Upper lobe of right lung (tissue), 1 donor: ENCODE measurements around the gene TMEM232. TPM values are rescaled to one million over a fixed set of nuclear protein-coding genes. Genes with fewer than 3 reads are reported as not detected.

ENCODE experiments used
- ATAC-seq: fragments of 200-7000 bp; cut with Tn5 transposase; one replicate; pipeline ENCODE4 v1.9.1; 2020; ENCODE audit warnings: mild to moderate bottlenecking, moderate library complexity
- DNase-seq: peaks from one replicate; pipeline ENCODE4 v3.0.0-alpha.2; 2020
- H3K27ac ChIP-seq: fragments of 200-600 bp; one replicate; pipeline ENCODE4 v1.8.0; 2022
- H3K27me3 ChIP-seq: fragments of 200-600 bp; one replicate; pipeline ENCODE4 v1.8.0; 2022; ENCODE audit warnings: mild to moderate bottlenecking
- H3K36me3 ChIP-seq: fragments of 200-600 bp; one replicate; pipeline ENCODE4 v1.8.0; 2022
- H3K4me1 ChIP-seq: fragments of 200-600 bp; one replicate; pipeline ENCODE4 v1.8.0; 2022
- H3K4me3 ChIP-seq: fragments of 200-600 bp; one replicate; pipeline ENCODE4 v1.8.0; 2022; ENCODE audit warnings: mild to moderate bottlenecking
- H3K9me3 ChIP-seq: fragments of 200-600 bp; one replicate; pipeline ENCODE4 v1.8.0; 2022
- CTCF ChIP-seq: fragments of 200-600 bp; IDR thresholded peaks from one replicate; pipeline ENCODE4 v1.8.0; 2022; ENCODE audit warnings: antibody characterized with exemption
- intact Hi-C: fragments of 100-400 bp; cut with DNase I; formaldehyde crosslinking; loops from one replicate; pipeline ENCODE4 v1.11.0; 2022
- total RNA-seq: library from RNA; stranded (reverse); fragmentation: NEBNext Ultra II Directional; extraction: Animal tissue kit (Norgen Biotek cat#: 25700); gene quantifications from one replicate; pipeline ENCODE4 v1.2.1, GENCODE V29; 2021
- donor health status: DM: no; HTN: yes; CAD: no; lungs with severe emphysema.

TMEM232 gene
- total RNA-seq, 1 donor from 2014 or later: 3.6 TPM

GRCh38 chr5:110507972-110508371 lies 218.5 kb downstream of the TMEM232 start:
- Histone ChIP-seq H3K4me1 (no peaks in the 10 kb centered on the region), H3K9me3 (no peaks in the 10 kb centered on the region), H3K27ac (no peak overlapping the region), H3K27me3 (no peaks in the 10 kb centered on the region), H3K4me3 (no peak overlapping the region), H3K36me3 (no peaks in the 10 kb centered on the region)
- ATAC-seq (no peak), DNase-seq (no peak)
- intact Hi-C loops: no loop called here
- TF ChIP-seq CTCF: no peak

- no peaks in the 10 kb centered on the region for H3K9me3 ChIP-seq
- no peak for ATAC-seq
- no peaks in the 10 kb centered on the region for H3K4me1 ChIP-seq
- no peak overlapping the region for H3K27ac ChIP-seq
- H3K36me3 ChIP-seq: no peaks in the 10 kb centered on the region
- intact Hi-C loops: no loop called here
- DNase-seq: no peak
- H3K27me3 ChIP-seq: no peaks in the 10 kb centered on the region
- TF ChIP-seq CTCF: no peak
- H3K4me3 ChIP-seq: no peak overlapping the region
These were observed 220.1 kb downstream of the TMEM232 start for GRCh38 chr5:110506378-110506777.

- H3K9me3 ChIP-seq: no peaks in the 10 kb centered on the region
- no peaks in the 10 kb centered on the region for H3K27me3 ChIP-seq
- no peak for ATAC-seq
- H3K36me3 ChIP-seq: no peaks in the 10 kb centered on the region
- TF ChIP-seq CTCF: no peak
- intact Hi-C loops: no loop called here
- H3K27ac ChIP-seq: no peak overlapping the region
- H3K4me3 ChIP-seq: no peak overlapping the region
- DNase-seq: no peak
- H3K4me1 ChIP-seq: no peaks in the 10 kb centered on the region
These were observed 230.2 kb downstream of the TMEM232 start for GRCh38 chr5:110496276-110496675.

- H3K9me3 ChIP-seq: no peaks in the 10 kb centered on the region
- intact Hi-C loops: no loop called here
- H3K27ac ChIP-seq: no peak overlapping the region
- DNase-seq (no peak), ATAC-seq (no peak)
- no peaks in the 10 kb centered on the region for H3K27me3 ChIP-seq
- no peak overlapping the region for H3K4me3 ChIP-seq
- H3K36me3 ChIP-seq: no peaks in the 10 kb centered on the region
- no peak for TF ChIP-seq CTCF
- H3K4me1 ChIP-seq: no peaks in the 10 kb centered on the region
These were observed 234.0 kb downstream of the TMEM232 start for GRCh38 chr5:110492446-110492845.

GRCh38 chr5:110478895-110479294 lies 247.6 kb downstream of the TMEM232 start:
- intact Hi-C loops: no loop called here
- Histone ChIP-seq H3K27ac (no peak overlapping the region), H3K9me3 (no peaks in the 10 kb centered on the region), H3K4me3 (no peak overlapping the region), H3K4me1 (no peaks in the 10 kb centered on the region), H3K36me3 (no peaks in the 10 kb centered on the region), H3K27me3 (no peaks in the 10 kb centered on the region)
- no peak for TF ChIP-seq CTCF
- DNase-seq: no peak
- no peak for ATAC-seq

- no peak for TF ChIP-seq CTCF
- DNase-seq (no peak), ATAC-seq (no peak)
- intact Hi-C loops: no loop called here
- Histone ChIP-seq H3K27ac (no peak overlapping the region), H3K36me3 (no peaks in the 10 kb centered on the region), H3K4me1 (no peaks in the 10 kb centered on the region), H3K4me3 (no peak overlapping the region), H3K27me3 (no peaks in the 10 kb centered on the region), H3K9me3 (no peaks in the 10 kb centered on the region)
These were observed 248.6 kb downstream of the TMEM232 start for GRCh38 chr5:110477911-110478310.
